HG02852 (cell line): Measurements from ENCODE around the gene SNAI3.
A peak's percentile ranks its signal among the peaks of the same experiment; 100 is the strongest.

ENCODE experiments used
- ATAC-seq: cut with Tn5 transposase; IDR thresholded peaks from one replicate; pipeline ENCODE4 v1.9.1; 2021; ENCODE audit warnings: mild to moderate bottlenecking, moderate library complexity; ENCODE audit not compliant: unreplicated experiment

The SNAI3 gene

GRCh38 chr16:88691924-88692560, 5.7 kb upstream of the SNAI3 start:
- ATAC-seq, result no peak

DNA sequence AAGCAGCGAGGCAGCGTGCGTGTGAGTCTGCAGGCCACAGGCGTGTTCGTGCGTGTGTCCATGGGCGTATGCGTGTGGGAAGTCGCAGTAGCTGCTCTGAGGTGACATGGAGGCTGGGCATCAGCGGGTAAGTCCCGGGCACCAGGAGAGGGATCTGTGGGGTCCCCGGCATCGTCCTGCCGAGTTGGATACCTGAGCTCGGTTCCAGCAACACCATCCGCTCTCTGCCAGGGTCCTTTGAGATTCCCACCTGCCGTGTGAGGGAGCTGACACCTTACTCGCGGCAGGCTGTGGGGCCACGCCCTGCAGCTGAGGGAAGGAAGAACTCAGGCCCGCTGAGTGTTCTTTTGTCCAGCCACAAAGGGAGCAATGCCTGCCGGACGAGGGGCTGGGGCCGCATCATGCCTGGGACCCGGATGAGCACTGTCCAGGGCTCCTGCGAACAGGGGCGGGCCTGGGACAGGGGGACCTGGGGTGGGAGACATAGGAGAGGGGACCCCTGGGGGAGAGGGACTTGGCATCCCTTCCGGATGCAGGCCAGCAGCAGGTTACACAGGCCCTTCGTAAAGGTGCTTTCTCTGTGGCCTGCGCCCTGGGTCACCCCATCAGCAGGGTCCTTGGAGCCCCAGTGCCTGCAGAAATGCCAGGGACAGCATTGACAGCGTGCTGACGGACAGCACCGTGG, 5.0 kb upstream of the SNAI3 start:
- no peak for ATAC-seq

DNA sequence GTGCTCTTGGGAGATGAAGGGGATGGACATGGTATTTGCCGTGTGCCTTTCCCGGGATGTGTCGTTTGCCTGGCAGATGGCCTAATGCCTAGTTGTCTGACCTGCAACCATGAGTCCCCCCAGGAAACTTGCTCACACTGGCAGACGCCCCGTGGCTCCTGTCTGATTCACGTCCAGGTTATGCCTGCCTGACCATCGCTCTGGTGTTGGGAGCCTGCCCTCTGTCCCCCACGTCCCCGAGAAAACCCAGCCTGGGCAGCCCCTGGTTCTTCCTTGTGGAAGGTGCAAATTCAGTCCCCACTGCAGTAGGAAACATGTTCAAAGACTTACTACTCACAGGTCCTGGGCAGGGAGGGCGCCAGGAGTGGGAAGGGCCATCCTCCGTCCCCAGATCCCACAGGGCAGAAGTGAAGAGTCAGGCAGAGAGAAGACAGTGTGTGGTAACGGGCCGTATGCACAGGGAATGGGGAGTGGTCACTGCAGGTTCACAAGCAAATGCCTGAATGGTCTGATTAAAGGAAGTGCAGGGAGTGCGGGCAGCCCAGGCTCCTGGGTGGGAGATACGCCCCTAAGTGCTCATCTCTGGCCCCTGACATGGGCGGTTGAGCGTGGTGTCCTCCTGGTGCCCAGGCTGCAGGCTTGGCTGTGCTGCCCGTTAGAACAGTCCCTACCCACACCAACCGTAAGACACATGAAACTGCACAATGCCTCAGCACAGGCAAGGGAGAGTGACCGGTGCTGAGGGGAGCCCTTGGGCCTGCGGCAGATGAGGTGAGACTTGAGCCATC, 4.2 kb upstream of the SNAI3 start:
- no peak for ATAC-seq

GRCh38 chr16:88688013-88688778, 1.9 kb upstream of the SNAI3 start:
- ATAC-seq, result no peak

DNA sequence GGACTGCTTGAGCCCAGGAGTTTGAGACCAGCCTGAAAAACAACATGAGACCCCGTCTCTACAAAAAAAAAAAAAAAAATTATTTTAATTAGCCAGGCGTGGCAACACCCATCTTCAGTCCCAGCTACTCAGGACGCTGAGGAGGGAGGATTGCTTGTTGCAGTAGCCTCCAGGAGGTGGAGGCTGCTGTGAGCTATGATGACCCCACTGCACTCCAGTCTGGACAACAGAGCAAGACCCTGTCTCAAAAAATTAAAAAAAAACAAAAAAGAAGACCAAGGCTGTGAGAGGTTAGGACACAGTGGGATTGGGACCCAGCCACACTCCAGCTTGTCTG, 1.3 kb upstream of the SNAI3 start:
- no peak for ATAC-seq

DNA sequence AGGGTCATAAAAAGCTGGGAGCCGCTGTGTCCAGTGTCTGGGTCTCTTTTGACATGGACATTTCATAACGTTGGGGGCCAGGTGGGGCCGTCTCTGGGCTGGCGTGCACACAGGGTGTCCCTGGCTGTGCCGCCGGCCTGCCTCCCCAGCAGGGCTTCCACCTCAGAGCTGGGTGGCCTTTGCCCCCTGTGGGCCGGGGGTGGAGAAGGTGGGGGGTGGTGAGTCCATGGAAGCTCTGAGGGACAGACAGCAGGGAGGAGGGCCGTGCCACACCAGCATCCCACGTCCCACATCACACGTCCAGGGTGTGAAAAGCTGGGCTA, 908 bp upstream of the SNAI3 start:
- ATAC-seq, result no peak

DNA sequence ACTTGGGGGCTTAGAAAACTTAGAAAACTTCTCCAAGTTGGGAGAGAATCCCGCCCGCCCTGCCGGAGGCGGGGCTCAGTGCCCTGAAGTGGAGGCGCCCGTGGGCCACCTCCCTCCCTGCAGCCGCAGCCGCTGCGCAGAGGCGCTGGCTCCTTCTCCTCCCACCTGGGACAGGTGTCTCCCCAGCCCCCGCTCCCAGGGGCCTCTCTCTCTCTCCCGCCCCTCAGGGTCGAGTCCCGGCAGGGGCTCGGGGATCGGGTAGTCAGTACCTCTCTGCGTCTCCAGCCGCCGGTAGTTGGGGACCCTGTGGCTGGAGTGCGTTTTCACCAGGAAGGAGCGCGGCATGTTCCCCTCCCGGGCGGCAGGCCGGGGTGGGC, 257 bp downstream of the SNAI3 start:
- peak; percentile 4 for ATAC-seq

- ATAC-seq, result no peak
Measured at GRCh38 chr16:88685156-88686061, 898 bp downstream of the SNAI3 start.

DNA sequence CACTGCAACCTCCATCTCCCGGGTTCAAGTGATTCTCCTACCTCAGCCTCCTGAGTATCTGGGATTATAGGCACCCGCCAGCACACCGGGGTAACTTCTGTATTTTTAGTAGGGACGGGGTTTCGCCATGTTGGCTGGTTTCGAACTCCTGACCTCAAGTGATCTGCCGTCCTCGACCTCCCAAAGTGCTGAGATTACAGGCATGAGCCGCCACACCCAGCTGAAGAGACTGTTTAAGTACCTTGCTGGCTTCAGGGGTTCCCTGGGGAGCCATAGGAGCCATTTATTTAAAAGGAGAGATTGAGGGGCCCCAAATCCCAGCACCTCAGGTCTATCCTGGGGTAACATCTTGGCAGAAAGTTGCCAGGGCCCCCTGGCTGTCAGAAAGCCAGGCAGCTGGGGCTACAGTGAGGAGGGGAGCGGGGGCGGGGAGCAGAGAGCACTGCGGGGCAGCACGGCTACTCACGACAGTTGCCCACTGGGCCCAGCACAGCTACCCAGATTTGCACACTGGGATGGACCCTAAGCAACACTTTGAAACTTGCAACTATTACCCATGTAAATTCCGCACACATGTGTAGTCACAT, 1.6 kb downstream of the SNAI3 start:
- ATAC-seq, result no peak

GRCh38 chr16:88681709-88682451, 4.4 kb downstream of the SNAI3 start:
- peak; percentile 74 for ATAC-seq

DNA sequence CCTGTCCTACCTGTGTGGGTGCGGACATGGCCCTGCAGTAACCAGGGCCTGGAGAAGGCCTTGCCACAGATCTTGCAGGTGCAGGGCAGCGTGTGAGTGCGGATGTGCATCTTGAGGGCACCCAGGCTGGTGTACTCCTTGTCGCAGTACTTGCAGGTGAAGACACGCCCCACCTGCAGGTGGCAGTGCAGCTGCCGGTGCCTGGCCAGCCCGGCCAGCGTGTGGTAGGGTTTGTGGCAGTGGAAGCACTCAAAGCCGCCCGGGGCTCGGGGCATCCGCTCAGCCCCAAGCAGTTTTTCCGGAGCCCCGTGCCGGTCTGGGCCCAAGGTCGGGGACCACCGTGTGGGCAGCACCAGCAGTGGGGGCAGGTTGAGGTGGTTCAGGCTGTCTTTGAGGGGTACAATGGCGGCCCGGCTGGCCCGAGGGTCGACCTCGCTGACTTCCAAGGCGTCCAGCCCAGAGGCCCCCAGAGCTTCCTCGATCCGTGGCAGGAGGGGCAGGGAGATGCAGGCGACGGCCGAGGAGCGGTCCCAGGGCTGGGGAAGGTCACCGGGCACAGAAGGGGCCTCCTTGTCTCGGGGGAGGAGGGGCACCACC, 5.1 kb downstream of the SNAI3 start:
- ATAC-seq, result peak; percentile 6

DNA sequence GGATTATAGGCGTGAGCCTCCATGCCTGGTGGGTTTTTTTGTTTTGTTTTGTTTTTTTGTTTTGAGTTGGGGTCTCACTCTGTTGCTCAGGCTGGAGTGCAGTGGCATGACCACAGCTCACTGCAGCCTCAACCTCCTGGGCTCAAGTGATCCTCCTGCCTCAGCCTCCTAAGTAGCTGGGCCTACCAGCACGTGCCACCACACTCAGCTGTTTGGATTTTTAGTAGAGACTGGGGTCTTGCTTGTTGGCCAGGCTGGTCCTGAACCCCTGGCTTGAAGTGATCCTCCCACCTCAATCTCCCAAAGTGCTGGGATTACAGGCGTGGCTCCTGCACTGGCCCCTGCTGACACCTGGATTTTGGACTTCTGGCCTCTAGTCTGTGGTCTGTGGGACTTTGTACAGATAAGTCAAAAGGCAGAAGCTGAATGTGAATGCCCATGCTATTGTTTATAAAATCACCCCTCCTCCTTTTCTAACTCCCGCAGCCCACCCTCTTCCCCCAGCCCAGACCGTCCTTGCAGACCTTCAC, 5.7 kb downstream of the SNAI3 start:
- no peak for ATAC-seq

DNA sequence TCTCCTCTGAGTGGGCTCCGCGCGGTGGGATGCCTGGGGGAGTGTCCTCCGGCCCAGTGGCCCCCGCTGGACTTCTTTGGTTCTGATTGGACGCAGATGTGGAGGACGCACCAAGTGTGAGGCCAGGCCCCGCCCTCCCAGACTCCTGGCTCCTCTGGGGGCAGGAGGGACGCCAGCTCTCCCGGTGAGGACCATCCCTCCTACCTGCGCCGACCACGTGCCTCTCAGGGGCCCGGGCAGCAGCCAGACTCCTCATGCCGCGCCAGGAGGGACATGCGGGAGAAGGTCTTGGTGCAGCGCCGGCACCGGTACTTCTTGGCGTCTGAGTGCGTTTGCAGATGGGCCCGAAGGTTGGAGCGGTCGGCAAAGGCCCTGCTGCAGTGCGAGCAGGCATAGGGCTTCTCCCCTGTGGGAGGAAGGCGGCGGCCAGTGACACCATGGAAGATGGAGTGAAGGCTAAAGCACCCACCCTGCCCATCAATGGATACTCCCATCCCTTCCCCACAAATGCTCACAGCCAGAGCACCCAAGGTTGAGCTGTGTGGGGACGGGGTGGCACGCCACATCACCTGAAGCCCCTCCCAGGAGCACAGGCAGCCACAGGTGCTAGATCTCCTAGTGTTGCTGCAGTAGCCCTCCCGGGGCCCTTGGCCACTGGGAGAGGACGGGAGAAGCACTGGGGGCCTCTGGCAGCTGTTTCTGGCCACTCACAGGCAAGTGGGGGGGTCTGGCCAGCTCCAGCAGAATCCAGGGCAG, 7.9 kb downstream of the SNAI3 start:
- ATAC-seq, result no peak

DNA sequence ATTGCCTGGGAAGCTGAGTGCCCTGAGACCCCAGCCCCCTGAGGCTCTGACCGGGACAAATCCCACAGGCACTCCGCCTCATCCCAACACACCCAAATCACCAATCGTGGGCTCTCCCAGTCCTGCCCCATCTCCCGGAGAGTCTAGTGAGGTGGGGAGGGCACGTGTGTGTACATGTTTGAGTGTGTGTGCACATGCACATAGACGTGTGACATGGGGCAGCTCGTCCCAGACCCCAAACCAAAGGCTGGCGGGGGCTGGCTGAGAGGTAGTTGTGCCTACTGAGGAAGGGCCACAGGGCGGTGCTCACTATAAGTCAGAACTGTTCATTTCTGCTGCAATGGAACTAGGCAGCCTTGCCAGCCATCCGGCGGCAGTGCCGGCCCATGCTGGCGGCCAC, 8.6 kb downstream of the SNAI3 start:
- ATAC-seq, result no peak

GRCh38 chr16:88676502-88677242, 9.6 kb downstream of the SNAI3 start:
- ATAC-seq, result no peak

DNA sequence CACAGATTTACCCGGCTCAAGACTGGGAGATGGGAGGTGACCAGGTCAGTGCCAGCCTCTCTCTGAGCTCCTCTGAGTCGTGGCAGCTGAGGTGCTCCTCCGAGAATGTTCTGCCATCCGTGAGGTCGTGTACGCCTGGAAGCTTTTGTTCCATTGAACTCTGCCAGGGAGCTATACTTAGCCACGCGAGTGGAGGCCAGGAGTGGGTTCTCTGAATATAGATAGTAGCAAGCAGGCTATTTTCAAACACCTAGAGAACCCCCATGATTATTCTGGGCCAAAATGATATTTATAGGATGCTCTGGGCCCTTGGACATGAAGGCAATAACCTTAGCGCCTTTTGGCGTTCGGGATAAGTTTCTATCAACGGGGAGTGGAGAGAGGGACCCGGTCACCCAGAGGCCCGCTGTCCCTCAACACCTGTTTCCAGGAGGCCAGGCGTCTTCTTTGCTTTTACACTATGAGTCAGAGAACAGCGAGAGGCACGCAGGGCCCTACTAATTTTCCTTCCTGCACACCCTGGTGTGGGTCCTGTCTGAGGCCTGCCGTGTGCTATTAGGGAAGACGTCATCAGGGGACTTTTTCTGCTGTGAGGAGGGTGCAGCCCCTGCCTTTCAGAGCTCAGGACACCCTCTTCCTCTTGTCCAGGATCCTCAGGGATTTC, 12.5 kb downstream of the SNAI3 start:
- ATAC-seq, result peak; percentile 66

- no peak for ATAC-seq
Measured at GRCh38 chr16:88672776-88673175, 13.5 kb downstream of the SNAI3 start.
